Fibroblast of mammary gland (primary cell): ENCODE measurements around the gene C21orf58.
A peak's percentile ranks its signal among the peaks of the same experiment; 100 is the strongest.

Source experiments
- DNase-seq: peaks from one replicate; pipeline ENCODE4 v3.0.0-alpha.2; 2010; ENCODE audit warnings: low read depth
- H3K4me3 ChIP-seq: 2 replicates; pipeline ENCODE4 v1.5.1; 2011; ENCODE audit warnings: low read depth, mild to moderate bottlenecking, low read length, moderate library complexity; ENCODE audit not compliant: control insufficient read depth
- TF ChIP-seq, protein P1 (sequence below): conservative IDR thresholded peaks from 2 replicates; pipeline ENCODE4 v1.5.1; 2011; ENCODE audit warnings: low read depth, low read length, inconsistent platforms; ENCODE audit not compliant: control insufficient read depth, insufficient read depth

Gene C21orf58

DNA sequence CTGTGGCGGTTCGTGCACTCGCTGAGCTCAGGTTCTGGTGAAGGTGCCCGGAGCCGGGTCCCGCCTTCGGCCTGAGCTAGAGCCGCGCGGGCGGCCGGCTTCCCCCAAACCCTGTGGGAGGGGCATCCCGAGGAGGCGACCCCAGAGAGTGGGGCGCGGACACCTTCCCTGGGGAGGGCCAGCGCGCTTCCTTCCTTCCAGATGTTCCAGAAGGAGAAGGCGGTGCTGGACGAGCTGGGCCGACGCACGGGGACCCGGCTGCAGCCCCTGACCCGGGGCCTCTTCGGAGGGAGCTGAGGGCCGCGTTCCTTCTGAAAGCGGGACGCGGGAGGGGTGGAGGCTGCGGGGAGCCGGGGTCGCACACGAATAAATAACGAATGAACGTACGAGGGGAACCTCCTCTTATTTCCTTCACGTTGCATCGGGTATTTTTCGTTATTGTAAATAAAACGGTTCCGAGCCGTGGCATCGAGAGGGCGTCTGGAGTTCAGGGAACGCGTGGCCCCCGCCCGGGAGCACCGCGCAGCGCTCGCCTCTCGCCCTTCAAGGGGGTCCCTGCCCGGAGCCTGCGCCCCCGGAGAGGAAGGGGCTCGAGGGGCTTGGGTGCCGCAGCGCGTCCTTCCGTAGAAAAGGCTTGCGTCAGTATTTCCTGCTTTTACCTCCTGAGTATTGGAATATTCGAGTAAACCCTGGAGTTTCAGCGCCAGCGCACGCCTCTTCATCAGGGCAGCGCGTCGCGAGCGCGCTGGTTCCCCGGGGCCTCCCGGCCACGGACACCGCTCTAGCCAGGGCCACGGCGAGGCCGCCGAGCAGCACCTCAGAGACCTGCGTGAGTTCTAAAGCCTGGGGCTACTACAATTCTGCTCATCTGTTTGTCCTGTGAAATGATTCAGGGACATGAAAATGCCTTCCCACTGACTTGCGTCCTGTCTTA is 26.1 kb downstream of the C21orf58 start:
- TF ChIP-seq, protein P1, sequence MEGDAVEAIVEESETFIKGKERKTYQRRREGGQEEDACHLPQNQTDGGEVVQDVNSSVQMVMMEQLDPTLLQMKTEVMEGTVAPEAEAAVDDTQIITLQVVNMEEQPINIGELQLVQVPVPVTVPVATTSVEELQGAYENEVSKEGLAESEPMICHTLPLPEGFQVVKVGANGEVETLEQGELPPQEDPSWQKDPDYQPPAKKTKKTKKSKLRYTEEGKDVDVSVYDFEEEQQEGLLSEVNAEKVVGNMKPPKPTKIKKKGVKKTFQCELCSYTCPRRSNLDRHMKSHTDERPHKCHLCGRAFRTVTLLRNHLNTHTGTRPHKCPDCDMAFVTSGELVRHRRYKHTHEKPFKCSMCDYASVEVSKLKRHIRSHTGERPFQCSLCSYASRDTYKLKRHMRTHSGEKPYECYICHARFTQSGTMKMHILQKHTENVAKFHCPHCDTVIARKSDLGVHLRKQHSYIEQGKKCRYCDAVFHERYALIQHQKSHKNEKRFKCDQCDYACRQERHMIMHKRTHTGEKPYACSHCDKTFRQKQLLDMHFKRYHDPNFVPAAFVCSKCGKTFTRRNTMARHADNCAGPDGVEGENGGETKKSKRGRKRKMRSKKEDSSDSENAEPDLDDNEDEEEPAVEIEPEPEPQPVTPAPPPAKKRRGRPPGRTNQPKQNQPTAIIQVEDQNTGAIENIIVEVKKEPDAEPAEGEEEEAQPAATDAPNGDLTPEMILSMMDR: no peak
- peak overlapping the region; percentile 29 for H3K4me3 ChIP-seq
- peak; percentile 31 for DNase-seq

DNA sequence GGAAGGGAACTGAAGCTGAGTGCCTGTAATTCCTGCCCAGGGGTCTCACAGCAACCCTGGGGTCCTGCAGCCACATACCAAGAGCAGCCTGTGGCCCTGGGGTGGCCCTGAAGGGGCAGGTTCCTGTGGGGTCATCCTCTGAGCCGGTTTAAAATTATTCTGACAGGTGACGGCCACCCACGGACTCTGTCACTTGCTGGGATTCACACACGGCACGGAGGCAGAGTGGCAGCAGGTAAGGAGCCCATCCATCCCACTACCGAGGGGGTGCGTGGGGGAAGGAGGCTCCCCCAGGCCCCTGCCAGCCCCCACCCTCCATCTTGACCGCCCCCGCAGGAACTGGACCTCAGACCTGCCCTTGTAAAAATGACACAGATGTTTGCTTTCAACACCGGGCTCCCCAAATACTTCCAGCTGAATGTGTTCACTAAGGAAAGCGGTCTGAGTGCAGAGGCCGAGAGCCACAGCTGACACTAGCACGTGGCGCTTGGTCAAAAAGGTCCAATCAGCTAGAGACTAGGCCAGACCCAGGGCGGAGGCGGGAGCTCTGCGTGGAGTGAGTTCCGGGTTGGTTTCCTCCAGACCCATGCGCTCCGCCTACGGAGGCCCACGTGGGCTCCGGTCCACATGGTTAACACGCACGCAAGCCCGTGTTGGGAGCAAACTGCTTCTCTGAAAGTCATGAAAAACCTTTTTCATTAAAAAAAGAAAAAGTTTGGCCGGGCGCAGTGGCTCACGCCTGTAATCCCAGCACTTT is 27.5 kb downstream of the C21orf58 start:
- H3K4me3 ChIP-seq: no peak overlapping the region
- TF ChIP-seq, protein P1: no peak
- peak; percentile 94 for DNase-seq

DNA sequence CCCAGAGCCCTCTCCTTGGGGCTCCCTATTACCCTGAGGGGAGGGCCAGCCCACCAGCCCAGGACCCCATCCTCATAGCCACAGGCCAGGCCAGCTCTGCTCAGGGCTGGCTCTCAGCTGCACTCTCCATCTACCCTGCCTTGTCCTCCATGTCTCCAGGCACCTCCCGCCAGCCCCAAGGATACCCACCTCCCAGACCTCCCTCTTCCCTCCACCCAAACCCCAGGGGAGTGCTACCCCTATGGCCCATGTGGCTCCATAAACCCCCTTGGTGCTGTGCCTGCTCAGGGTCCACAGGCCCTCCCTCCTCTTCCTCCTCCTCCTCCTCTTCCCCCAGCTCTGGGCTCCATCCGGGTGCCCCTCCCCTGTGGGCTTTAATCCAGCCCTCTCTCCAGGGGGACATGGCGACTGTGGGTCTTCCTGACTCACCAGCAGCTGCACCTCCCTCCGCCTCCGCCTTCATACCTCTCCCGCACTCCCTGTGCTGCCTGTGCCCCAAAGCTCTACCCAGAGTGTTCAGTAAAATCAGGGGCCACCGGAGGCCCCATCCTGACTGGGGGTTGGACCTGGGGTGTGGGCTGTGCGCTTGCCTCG is 28.4 kb downstream of the C21orf58 start:
- no peak overlapping the region for H3K4me3 ChIP-seq
- DNase-seq: peak; percentile 75
- TF ChIP-seq, protein P1: no peak

DNA sequence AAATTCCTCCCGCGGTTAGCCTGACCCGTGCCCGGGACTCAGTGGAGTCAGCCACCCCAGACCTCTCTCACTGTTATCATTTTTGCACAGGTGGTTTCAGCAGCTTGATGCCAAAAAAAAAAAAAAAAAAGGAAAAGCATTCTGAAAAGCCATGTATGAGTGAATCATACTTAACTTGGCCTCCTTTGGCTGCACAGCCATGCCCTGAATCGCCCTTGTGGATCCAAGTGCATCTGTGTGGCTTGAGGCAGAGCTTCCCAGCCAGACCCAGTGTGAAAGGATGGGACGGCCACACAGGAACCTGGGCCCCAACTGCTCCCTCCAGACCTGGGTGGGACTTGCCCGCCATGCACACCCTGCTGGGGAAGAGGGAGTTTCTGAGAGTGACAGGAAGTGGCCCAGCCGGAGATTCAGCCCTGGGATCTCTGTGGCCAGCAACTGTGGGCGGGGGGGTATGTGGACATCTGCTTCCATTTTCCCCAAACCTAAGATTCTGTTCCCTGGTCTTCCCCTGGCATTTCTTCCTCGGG is 29.0 kb downstream of the C21orf58 start:
- TF ChIP-seq, protein P1: no peak
- no peak overlapping the region for H3K4me3 ChIP-seq
- DNase-seq: peak; percentile 72

DNA sequence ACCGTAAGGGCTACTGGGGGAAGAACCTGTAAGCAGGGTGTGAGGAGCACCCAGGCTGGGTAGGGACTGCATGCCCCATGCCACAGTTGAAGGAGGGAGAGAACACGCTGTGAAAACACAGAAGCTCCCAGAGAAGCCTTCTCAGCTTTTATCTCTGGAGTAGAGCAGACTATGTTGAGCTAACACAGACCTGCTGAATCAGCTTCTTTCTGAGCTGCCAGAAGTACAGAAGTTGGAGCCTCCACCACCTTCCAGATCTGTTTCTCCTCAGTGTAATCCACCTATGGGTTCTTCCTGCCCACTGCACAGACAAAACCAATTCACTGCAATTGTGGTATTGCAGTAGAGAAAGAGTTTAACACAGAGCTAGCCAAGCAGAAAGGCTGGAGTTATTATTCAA is 32.1 kb downstream of the C21orf58 start:
- DNase-seq: no peak
- H3K4me3 ChIP-seq: no peak overlapping the region
- TF ChIP-seq, protein P1: no peak

DNA sequence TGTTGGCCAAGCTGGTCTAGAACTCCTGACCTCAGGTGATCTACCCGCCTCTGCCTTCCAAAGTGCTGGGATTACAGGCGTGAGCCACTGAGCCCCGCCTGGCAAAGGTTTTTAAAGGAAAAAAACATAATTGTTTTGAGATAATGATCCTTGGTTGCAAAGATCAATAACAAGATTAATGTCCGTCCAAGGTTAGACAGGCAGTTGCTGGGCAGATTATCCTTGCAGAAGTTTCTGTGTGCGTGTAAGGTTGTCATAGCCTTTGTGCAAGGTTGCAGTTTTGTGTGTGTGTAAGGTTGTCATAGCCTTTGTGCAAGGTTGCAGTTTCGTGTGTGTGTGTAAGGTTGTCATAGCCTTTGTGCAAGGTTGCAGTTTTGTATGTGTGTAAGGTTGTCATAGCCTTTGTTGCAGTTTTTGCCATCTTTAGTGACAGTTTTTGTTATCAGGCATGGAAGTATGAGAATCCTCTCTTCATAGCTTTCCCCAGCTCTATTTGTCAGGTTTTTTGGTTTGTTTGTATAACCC is 34.0 kb downstream of the C21orf58 start:
- no peak for DNase-seq
- TF ChIP-seq, protein P1: no peak

More for the DNA sequence above, 34.0 kb downstream of the C21orf58 start:
- no peak overlapping the region for H3K4me3 ChIP-seq
